HG03442 (cell line): ENCODE measurements around the gene CLTCL1.
"Not testable (repeated sequence)": the region's sequence is repeated elsewhere in the genome, so short reads cannot be mapped to it uniquely, and the experiment has no call there.

Source experiments
- ATAC-seq: cut with Tn5 transposase; IDR thresholded peaks from one replicate; pipeline ENCODE4 v1.9.1; 2021; ENCODE audit warnings: mild to moderate bottlenecking, moderate library complexity; ENCODE audit not compliant: unreplicated experiment

The CLTCL1 gene

GRCh38 chr22:19222242-19223005 is 69.1 kb downstream of the CLTCL1 start:
- ATAC-seq: no peak

- ATAC-seq: no peak
Observed at GRCh38 chr22:19220867-19221266, 70.7 kb downstream of the CLTCL1 start.

GRCh38 chr22:19218541-19219233 is 72.8 kb downstream of the CLTCL1 start:
- no peak for ATAC-seq

- ATAC-seq: no peak
Observed at GRCh38 chr22:19216579-19216978, 74.9 kb downstream of the CLTCL1 start.

GRCh38 chr22:19215360-19215759 is 76.2 kb downstream of the CLTCL1 start:
- ATAC-seq: no peak

- ATAC-seq: no peak
Observed at GRCh38 chr22:19214078-19214473, 77.4 kb downstream of the CLTCL1 start.

GRCh38 chr22:19213442-19214077 is 78.0 kb downstream of the CLTCL1 start:
- ATAC-seq: no peak

- ATAC-seq: no peak
Observed at GRCh38 chr22:19213001-19213400, 78.5 kb downstream of the CLTCL1 start.

- ATAC-seq: no peak
Observed at GRCh38 chr22:19212302-19212870, 79.1 kb downstream of the CLTCL1 start.

- ATAC-seq: no peak
Observed at GRCh38 chr22:19210188-19210587, 81.3 kb downstream of the CLTCL1 start.

GRCh38 chr22:19208287-19208847 is 83.2 kb downstream of the CLTCL1 start:
- no peak for ATAC-seq

GRCh38 chr22:19207884-19208283 is 83.6 kb downstream of the CLTCL1 start:
- ATAC-seq: no peak

GRCh38 chr22:19207401-19207808 is 84.1 kb downstream of the CLTCL1 start:
- ATAC-seq: no peak

- ATAC-seq: no peak
Observed at GRCh38 chr22:19206287-19206686, 85.2 kb downstream of the CLTCL1 start.

- no peak for ATAC-seq
Observed at GRCh38 chr22:19204640-19205039, 86.9 kb downstream of the CLTCL1 start.

- ATAC-seq: no peak
Observed at GRCh38 chr22:19203834-19204233, 87.7 kb downstream of the CLTCL1 start.

- ATAC-seq: not testable (repeated sequence)
Observed at GRCh38 chr22:19202799-19203186, 88.7 kb downstream of the CLTCL1 start.

- ATAC-seq: no peak
Observed at GRCh38 chr22:19201869-19202798, 89.4 kb downstream of the CLTCL1 start.

GRCh38 chr22:19201130-19201868 is 90.2 kb downstream of the CLTCL1 start:
- ATAC-seq: no peak
